SH-SY5Y (cell line): ENCODE data around the gene UBE2F.

Experiments used
- GATA2 ChIP-seq: IDR thresholded peaks from 2 replicates; pipeline ENCODE4 v1.6.1; 2011; ENCODE audit warnings: mild to moderate bottlenecking, low read depth, low read length
- GATA3 ChIP-seq: IDR thresholded peaks from 2 replicates; pipeline ENCODE4 v1.6.1; 2011; ENCODE audit warnings: low read depth, mild to moderate bottlenecking, low read length, moderate library complexity

Gene UBE2F

DNA sequence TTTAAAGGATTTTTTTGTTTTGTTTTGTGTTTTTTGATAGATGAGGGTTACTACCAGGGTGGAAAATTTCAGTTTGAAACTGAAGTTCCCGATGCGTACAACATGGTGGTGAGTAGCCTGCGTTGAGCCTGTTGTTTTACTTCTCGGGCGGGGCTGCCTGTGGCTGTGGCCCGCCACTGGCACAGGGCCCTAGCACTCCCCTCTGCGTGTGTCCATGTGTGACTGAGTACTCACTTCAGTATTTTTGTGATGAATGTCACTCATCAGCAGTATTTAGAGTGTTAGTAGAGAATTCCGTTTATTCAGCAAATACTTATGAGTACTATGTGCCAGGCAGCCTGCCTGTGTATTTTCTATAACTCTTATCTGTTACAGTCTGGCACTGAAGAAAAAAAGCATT is 49.7 kb downstream of the UBE2F start:
- TF ChIP-seq GATA3: no peak
- no peak for TF ChIP-seq GATA2

DNA sequence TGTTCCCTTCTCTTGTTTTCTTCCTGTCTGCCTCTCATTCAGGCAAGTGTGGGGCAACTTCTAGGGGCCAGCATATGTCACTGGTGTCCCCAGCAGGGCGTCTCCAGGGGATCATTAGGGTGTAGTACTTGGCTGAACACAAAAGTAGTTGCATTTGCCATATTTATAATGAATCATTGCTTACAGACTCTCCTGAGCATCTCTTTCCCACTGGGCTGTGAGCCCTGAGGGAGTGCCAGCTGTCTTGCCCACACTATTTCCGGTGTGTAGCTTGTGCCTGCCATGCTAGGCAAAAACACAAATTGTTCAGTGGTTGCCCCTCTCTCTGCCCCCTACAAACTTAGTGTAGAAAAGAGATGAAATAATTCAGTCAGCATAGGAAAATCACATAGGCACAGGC is 53.1 kb downstream of the UBE2F start:
- no peak for TF ChIP-seq GATA3
- TF ChIP-seq GATA2: no peak

- TF ChIP-seq GATA2 (no peak), GATA3 (no peak)
Measured at GRCh38 chr2:238020816-238021215, 54.0 kb downstream of the UBE2F start.

- TF ChIP-seq GATA3 (no peak), GATA2 (no peak)
Measured at GRCh38 chr2:238021327-238021726, 54.5 kb downstream of the UBE2F start.

DNA sequence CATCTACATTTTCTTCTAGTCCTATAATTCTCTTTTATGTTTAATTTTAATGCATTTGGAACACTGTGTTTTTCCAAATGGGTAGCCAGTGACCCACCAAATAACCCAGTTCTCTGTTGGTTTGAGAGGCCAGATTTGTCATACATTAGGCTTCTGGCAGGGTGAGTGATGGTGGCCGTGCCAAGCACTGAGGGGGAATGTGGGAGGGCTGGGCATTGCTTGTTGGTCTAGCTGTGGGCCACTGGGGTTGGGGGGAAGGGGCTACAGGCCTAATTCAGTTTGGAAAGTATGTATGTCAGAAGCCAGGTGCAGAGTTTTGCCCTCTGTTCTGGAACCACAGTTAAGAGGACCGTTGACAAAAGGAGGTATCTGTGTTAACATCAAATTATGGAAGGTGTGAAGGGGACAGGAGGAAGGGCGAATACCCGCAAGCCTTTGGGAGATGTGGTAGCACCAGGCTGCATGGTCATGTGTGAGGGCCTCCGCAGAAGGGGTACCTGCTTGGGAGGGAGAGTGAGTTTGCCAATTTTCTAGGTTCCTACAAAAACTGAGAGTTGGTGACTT is 55.9 kb downstream of the UBE2F start:
- TF ChIP-seq GATA3 (no peak), GATA2 (no peak)

DNA sequence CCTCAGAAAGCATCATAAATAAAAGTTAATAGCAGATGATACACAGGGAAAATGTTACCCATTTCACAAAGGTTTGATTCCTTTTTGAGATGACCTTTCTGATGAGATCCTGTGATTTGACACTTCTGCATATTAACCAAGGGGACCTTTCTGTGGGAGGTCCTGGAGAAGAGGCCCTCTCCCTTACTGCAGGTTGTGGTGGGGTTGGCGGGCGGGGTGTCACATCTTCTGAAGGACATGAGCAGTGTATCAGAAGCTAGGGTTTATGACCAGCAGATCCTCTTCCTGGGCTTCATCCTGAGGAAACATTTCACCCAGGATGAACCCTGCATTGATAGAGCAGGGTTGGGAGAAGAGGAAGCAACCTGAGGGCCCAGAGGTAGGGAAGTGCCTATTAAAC is 56.8 kb downstream of the UBE2F start:
- TF ChIP-seq GATA3: no peak
- TF ChIP-seq GATA2: no peak

GRCh38 chr2:238024986-238025385 is 58.2 kb downstream of the UBE2F start:
- TF ChIP-seq GATA2 (no peak), GATA3 (no peak)

GRCh38 chr2:238025741-238026360 is 59.0 kb downstream of the UBE2F start:
- TF ChIP-seq GATA2 (no peak), GATA3 (no peak)

DNA sequence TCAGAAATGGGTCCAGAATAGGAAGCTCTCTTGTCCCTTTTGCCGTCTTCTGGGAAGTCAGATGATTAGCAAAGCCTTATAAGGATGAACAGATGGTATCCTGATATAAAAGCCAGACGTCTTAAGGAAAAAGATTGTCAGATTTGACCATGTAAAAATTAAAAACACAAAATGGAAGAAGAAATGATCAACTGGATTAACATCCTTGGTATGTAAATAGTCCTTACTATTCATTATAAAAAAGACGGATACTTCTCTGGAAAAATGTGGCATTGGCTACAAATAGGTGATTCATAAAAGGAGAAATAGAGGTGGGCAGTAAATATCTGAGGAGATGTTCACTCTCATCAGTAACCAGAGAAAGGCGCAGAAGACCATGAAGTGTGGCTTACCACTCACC is 60.2 kb downstream of the UBE2F start:
- no peak for TF ChIP-seq GATA3
- no peak for TF ChIP-seq GATA2

DNA sequence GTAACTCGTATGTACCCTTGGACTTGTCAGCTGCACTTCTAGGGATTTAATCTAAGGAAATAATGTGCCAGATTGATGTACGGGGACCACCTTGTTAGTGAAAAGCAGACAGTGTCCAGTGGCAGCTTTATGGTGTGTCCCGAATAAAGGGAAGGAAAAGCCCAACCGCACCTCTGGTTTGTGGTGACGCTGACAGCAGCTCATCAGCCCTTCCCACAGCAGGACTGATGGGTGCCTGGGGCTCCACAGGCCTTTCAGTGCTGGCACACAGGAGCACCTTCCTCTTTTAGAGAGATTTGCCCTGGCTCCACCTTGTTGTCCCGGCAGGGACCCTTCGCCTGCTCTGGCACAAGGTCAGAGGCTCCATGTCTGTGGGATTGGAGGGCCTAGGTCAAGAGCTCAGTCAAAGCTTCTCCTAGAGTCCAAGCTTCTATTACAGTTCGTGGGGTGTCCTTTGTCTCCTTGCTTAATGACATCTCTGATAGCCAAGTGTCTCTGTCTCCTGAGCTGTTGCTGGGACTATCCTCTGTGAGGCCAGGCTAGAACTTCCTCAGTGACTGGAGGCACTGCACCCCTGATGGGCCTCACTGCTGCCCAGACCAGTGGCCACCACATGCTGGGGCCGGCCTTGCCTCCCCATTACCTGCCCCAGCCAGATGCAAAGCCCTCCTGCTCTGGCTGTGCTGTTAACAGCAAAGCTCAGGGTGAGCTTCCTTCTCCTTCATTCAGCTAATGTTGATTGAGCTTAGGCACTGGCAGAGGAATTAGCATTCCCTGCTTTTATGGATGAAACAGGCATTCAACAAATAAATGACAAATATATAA is 61.0 kb downstream of the UBE2F start:
- TF ChIP-seq GATA3 (no peak), GATA2 (no peak)

DNA sequence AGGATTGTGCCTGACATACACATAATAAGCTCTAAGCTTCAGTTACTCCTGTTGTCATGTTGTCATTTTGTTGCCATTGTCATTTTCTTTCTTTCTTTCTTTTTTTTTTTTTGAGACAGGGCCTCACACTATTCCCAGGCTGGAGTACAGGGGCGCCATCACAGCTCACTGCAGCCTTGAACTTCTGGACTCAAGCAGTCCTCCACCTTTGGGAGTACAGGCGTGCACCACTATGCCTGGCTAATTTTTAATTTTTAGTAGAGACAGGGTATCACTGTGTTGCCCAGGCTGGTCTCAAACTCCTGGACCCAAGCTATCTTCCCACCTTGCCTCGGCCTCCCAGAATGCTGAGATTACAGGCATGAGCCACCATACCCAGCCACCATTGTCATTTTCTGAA is 63.0 kb downstream of the UBE2F start:
- TF ChIP-seq GATA3 (no peak), GATA2 (no peak)

DNA sequence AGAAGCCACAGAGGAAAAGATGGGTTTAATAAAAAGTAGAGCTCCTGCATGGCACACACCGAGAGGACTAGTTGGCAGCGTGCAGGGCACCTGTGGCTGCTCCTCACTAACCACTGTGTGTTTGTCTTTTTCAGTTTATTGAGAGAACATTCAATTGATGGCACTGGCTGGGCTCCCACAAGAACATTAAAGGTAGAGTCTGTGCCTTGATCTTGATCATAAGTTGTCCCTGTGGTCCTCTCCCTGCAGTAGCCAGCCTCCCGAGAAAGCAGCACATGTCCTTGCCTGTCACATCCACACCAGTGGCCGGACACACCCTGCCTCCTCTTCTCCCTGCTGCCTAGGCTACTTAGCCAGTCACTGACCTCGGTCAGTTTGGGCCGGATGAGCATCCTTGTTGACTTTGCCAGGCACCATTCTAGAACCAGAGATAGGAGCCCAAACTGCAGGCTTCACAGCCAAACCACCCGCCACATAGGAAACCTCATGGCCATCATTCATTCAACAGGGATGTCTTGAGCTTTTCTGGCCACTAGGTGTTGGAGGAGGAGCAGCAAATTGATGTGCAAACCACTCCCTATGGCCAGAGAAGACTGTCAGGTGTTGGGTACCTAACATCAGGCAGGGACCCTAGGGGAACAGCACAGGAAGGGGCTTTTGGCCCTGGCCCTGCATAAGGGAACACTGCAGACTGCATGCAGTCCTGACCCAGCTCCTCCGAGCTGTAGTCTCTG is 63.8 kb downstream of the UBE2F start:
- no peak for TF ChIP-seq GATA2
- TF ChIP-seq GATA3: no peak

- no peak for TF ChIP-seq GATA2
- no peak for TF ChIP-seq GATA3
Measured at GRCh38 chr2:238031751-238032150, 64.9 kb downstream of the UBE2F start.

DNA sequence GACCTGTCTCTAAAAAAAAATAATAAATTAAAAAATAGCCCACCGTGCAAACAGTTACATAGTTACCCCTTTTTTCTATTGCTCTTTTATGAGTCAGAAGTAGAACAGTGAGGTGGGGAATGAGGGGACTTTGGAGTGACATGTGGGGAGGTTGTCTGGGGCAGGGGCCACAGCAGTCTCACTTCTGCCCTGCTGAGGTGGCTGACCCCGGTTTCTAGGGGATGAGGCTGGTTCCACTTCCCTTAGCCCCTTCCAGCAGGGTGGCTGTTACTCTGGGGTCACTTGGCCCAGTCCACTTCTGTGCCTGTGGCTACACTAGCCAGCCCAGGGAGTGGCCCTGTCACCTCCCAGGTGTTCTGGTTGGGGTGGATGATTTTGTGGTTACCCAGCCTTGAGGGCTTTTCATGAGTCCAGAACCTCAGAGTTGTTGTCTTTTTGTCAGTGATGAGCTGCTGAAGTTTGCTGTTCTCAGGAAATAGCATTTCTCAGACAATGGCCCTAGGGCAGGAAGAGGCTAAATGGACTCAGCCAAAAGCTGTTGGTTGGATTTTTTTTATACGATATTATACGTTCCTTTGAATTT is 66.0 kb downstream of the UBE2F start:
- TF ChIP-seq GATA2 (no peak), GATA3 (no peak)
